K562 (cell line): Measurements from ENCODE around the gene YARS1. TPM values are rescaled to one million over a fixed set of nuclear protein-coding genes. Genes with fewer than 3 reads are reported as not detected.
"Not testable (repeated sequence)": the region's sequence is repeated elsewhere in the genome, so short reads cannot be mapped to it uniquely, and the experiment has no call there.

Experiments
- ATAC-seq: fragments of 200-7000 bp; cut with Tn5 transposase; 3 replicates; pipeline ENCODE4 v1.9.1; 2020; ENCODE audit warnings: moderate library complexity
- BruUV-seq: library from RNA; stranded (reverse); fragments of 400-500 nt; replicated peaks from 2 replicates; lab custom pipeline; 2021; lab: Mats Ljungman, UMichigan
- CTCF ChIA-PET: fragments of 300-600 bp; formaldehyde crosslinking; extraction: SDS; loops from one replicate; lab custom pipeline; 2021; ENCODE audit warnings: low intra/inter-chr PET ratio; lab: Yijun Ruan, JAX
- POLR2A ChIA-PET: fragments of 300-600, 350-650 bp; sonication (Branson Sonifier 250); formaldehyde crosslinking; extraction: SDS; loops from one replicate; lab custom pipeline; 2021; ENCODE audit warnings: antibody characterized with exemption, inconsistent platforms; lab: Yijun Ruan, JAX
- DNase-seq, 4 experiments: peaks; one replicate each; pipeline versions ENCODE4 v3.0.0 to v3.0.0-alpha.2; 2011 to 2018; ENCODE audit warnings: low spot score in 3 of 4, mixed read lengths in 3 of 4; ENCODE audit errors: extremely low read depth in 1 of 4
- FAIRE-seq: peaks from 2 replicates; lab custom pipeline; 2011; peaks lifted over from hg19 to GRCh38; lab: Jason Lieb, UNC
- H2AFZ ChIP-seq: 2 replicates; pipeline ENCODE4 v1.6.0; 2011; ENCODE audit warnings: low read depth, low read length, control low read depth, inconsistent platforms
- H3K27ac ChIP-seq: fragments of 200-600 bp; 3 replicates; pipeline ENCODE4 v1.8.0; 2011; ENCODE audit warnings: low read depth, mild to moderate bottlenecking, control low read depth, inconsistent platforms, low read length, moderate library complexity, mixed read lengths; ENCODE audit errors: extremely low read depth
- H3K27me3 ChIP-seq, 2 experiments: fragments of 300-600 bp in 1 of 2; 2 replicates in 1 of 2; 3 replicates in 1 of 2; pipeline versions ENCODE4 v1.6.0 to v1.8.0; 2011; ENCODE audit warnings: inconsistent platforms in 2 of 2, low read length in 2 of 2, mild to moderate bottlenecking in 1 of 2, mixed read lengths in 1 of 2, moderate library complexity in 1 of 2; ENCODE audit not compliant: control insufficient read depth in 2 of 2, insufficient read depth in 2 of 2
- H3K36me3 ChIP-seq: fragments of 300-600 bp; 3 replicates; pipeline ENCODE4 v1.8.0; 2011; ENCODE audit warnings: mild to moderate bottlenecking, low read length, inconsistent platforms; ENCODE audit not compliant: control insufficient read depth, insufficient read depth
- H3K4me1 ChIP-seq, 2 experiments: fragments of 200-600 bp in 1 of 2; replicated peaks in 1 of 2; 2 replicates in 1 of 2; 3 replicates in 1 of 2; pipeline versions ENCODE4 v1.5.1 to v1.8.0; 2011; ENCODE audit warnings: inconsistent platforms in 2 of 2, low read length in 2 of 2, mild to moderate bottlenecking in 1 of 2, mixed read lengths in 1 of 2, moderate library complexity in 1 of 2; ENCODE audit not compliant: control insufficient read depth in 2 of 2, insufficient read depth in 2 of 2
- H3K4me2 ChIP-seq: 2 replicates; pipeline ENCODE4 v1.6.1; 2011; ENCODE audit warnings: low read length, control low read depth, inconsistent platforms, mixed read lengths; ENCODE audit not compliant: insufficient read depth
- H3K4me3 ChIP-seq: fragments of 200-600 bp; sonication (generic), shearing (Covaris generic); 2 replicates; pipeline ENCODE4 v1.5.1; 2016; ENCODE audit warnings: control low read depth, inconsistent platforms
- H3K79me2 ChIP-seq: fragments of 200-600 bp; 3 replicates; pipeline ENCODE4 v1.8.0; 2011; ENCODE audit warnings: low read length, inconsistent platforms; ENCODE audit not compliant: control insufficient read depth, insufficient read depth
- H3K9ac ChIP-seq, 2 experiments: 2 replicates each; pipeline versions ENCODE4 v1.6.0 to v1.6.1; 2011; ENCODE audit warnings: low read depth in 2 of 2, low read length in 2 of 2, control low read depth in 1 of 2, inconsistent platforms in 1 of 2, mild to moderate bottlenecking in 1 of 2, mixed read lengths in 1 of 2; ENCODE audit not compliant: insufficient read depth in 1 of 2
- H3K9me1 ChIP-seq: one replicate; pipeline ENCODE4 v1.6.0; 2011; ENCODE audit warnings: inconsistent platforms, mild to moderate bottlenecking, low read length, moderate library complexity; ENCODE audit not compliant: control insufficient read depth, insufficient read depth
- H3K9me3 ChIP-seq: replicated peaks from 2 replicates; pipeline ENCODE4 v1.5.1; 2011; ENCODE audit warnings: low read depth, low read length, inconsistent platforms; ENCODE audit not compliant: control insufficient read depth, insufficient read depth
- H4K20me1 ChIP-seq: replicated peaks from 2 replicates; pipeline ENCODE4 v1.6.1; 2011; ENCODE audit warnings: low read length, inconsistent platforms, mixed read lengths; ENCODE audit not compliant: control insufficient read depth, insufficient read depth
- CBFA2T2 ChIP-seq: fragments of 450-650 bp; conservative IDR thresholded peaks from 2 replicates; pipeline ENCODE4 v1.6.1; 2017; ENCODE audit warnings: mild to moderate bottlenecking
- CREM ChIP-seq: IDR thresholded peaks from 2 replicates; pipeline ENCODE4 v1.6.1; 2014; ENCODE audit warnings: antibody characterized with exemption, low read depth
- ETV6 ChIP-seq, 3 experiments: fragments of 150-350 bp in 1 of 3; sonication (generic) in 1 of 3; formaldehyde crosslinking in 1 of 3; IDR thresholded peaks; 2 replicates each; pipeline versions ENCODE4 v1.6.1 to v1.8.0; 2014 to 2022; ENCODE audit warnings: borderline replicate concordance in 2 of 3, low read depth in 2 of 3, antibody characterized with exemption in 1 of 3, low read length in 1 of 3, mild to moderate bottlenecking in 1 of 3, missing genetic modification reagents in 1 of 3
- FOXP4 ChIP-seq: sonication (generic); formaldehyde crosslinking; IDR thresholded peaks from 2 replicates; pipeline ENCODE4 v1.8.0; 2022; ENCODE audit warnings: mild to moderate bottlenecking, missing genetic modification reagents, borderline replicate concordance
- HMG20A ChIP-seq: fragments of 450-650 bp; formaldehyde crosslinking; conservative IDR thresholded peaks from 2 replicates; pipeline ENCODE4 v1.4.0; 2020; ENCODE audit warnings: mild to moderate bottlenecking, mixed read lengths
- KAT8 ChIP-seq: fragments of 450-650 bp; IDR thresholded peaks from 2 replicates; pipeline ENCODE4 v1.6.1; 2016; ENCODE audit warnings: low read depth, mild to moderate bottlenecking
- SUPT5H ChIP-seq: fragments of 450-650 bp; IDR thresholded peaks from 2 replicates; pipeline ENCODE4 v1.6.1; 2016
- TOE1 ChIP-seq, 2 experiments: fragments of 450-650 bp in 1 of 2; sonication (generic) in 1 of 2; formaldehyde crosslinking in 1 of 2; IDR thresholded peaks; 2 replicates each; pipeline versions ENCODE4 v1.7.1 to v1.8.0; 2016 to 2022; ENCODE audit warnings: borderline replicate concordance in 2 of 2, mild to moderate bottlenecking in 2 of 2, antibody characterized with exemption in 1 of 2, inconsistent platforms in 1 of 2, low read depth in 1 of 2, missing genetic modification reagents in 1 of 2, moderate library complexity in 1 of 2
- UBTF ChIP-seq, 2 experiments: IDR thresholded peaks; 2 replicates each; pipeline ENCODE4 v1.6.1; 2012; ENCODE audit warnings: improper control_type of control experiment in 2 of 2, low read depth in 2 of 2, low read length in 2 of 2, borderline replicate concordance in 1 of 2
- WGBS: fragments of 100-300 bp; shearing (Covaris generic); methylation state at CpG from one replicate; pipeline ENCODE4 v1.1.6; 2016; ENCODE audit warnings: low coverage, mixed read lengths; ENCODE audit not compliant: insufficient coverage; ENCODE audit errors: missing lambda C conversion rate; 5-methylcytosine and 5-hydroxymethylcytosine counted together
- in situ Hi-C: fragments of 300-500 bp; cut with MboI; formaldehyde crosslinking; loops from 4 replicates; pipeline ENCODE4 v1.15.0; 2018; ENCODE audit warnings: inconsistent platforms, mixed read lengths
- intact Hi-C: fragments of 100-400 bp; cut with micrococcal nuclease; formaldehyde crosslinking; loops from 2 replicates; pipeline ENCODE4 v1.14.2; 2022
- polyA plus RNA-seq, 8 experiments: library from polyadenylated mRNA; depleted of rRNA in 4 of 8; stranded (reverse) in 5 of 8; unstranded in 3 of 8; fragments of >200 nt; fragmentation: Nextera tagmentation in 2 of 8; fragmentation: Illumina TruSeq in 1 of 8; extraction: Ambion mirVana in 2 of 8; extraction: Trizol in 1 of 8; gene quantifications; 2 replicates each; pipeline versions ENCODE4 v1.2.1 to v1.2.3, GENCODE V29; 2011 to 2014; ENCODE audit warnings: inconsistent platforms in 1 of 8, missing spikeins in 1 of 8
- total RNA-seq, 7 experiments: library from RNA; depleted of rRNA in 6 of 7; stranded (reverse); fragments of >200 nt in 6 of 7; fragmentation: Illumina TruSeq in 2 of 7; extraction: Trizol in 2 of 7; gene quantifications; 2 replicates each; pipeline versions ENCODE4 v1.2.1 to v1.2.3, GENCODE V29; 2011 to 2021; ENCODE audit warnings: low replicate concordance in 1 of 7

YARS1 gene
- total and polyA plus RNA-seq, 9 of the 15 experiments (the other 6 are each of a cell fraction or from before 2014, with no cell fraction given): 66.2 to 336 (median 201) TPM

- H2AFZ ChIP-seq, ATAC-seq, BruUV-seq, H3K9ac ChIP-seq, H3K9me3 ChIP-seq, intact Hi-C loops, in situ Hi-C loops, H3K27me3 ChIP-seq, H4K20me1 ChIP-seq, DNase-seq, H3K4me1 ChIP-seq, H3K27ac ChIP-seq, H3K9me1 ChIP-seq, H3K4me2 ChIP-seq, H3K4me3 ChIP-seq, FAIRE-seq: not testable (repeated sequence)
- 98% methylated on average over 4 of the region's 4 CpGs for WGBS
- CTCF ChIA-PET: interaction anchor here (0.6 kb wide), 1 partner anchor 110 kb away, joined by 3 read pairs; no protein-coding TSS in a partner anchor
- peaks cover 84% of the 10 kb centered on the region for H3K36me3 ChIP-seq
- POLR2A ChIA-PET: interaction anchor here (1.0 to 1.3 kb wide), 2 partner anchors 12 to 15 kb away, joined by 3 read pairs; no protein-coding TSS in a partner anchor
- H3K79me2 ChIP-seq: peaks cover 27% of the 10 kb centered on the region; the same call in 2 of the 3 replicates
Measured at GRCh38 chr1:32795763-32796162, 21.4 kb downstream of the YARS1 start.

- TF ChIP-seq UBTF (IDR thresholded peaks at IDR 0.05; ENCODE audit: borderline replicate concordance in 1 of 2, low read depth in 2 of 2, low read length in 2 of 2) (no peak), CBFA2T2 (no peak), SUPT5H (peak; percentile 8; the same call in 1 of the 2 replicates), CREM (no peak), HMG20A (CRISPR knock-in tag) (no peak), FOXP4 (CRISPR knock-in tag) (no peak), KAT8 (no peak), ETV6 (IDR thresholded peaks at IDR 0.05; ENCODE audit: borderline replicate concordance in 1 of 2, low read depth in 2 of 2, low read length in 1 of 2) (no peak), ETV6 (CRISPR knock-in tag; IDR thresholded peaks at IDR 0.05; ENCODE audit: borderline replicate concordance) (no peak), TOE1 (IDR thresholded peaks at IDR 0.05; ENCODE audit: borderline replicate concordance) (no peak), TOE1 (CRISPR knock-in tag; IDR thresholded peaks at IDR 0.05; ENCODE audit: borderline replicate concordance, low read depth) (no peak)
- TF ChIP-seq, all 486 proteins: peak for 1
- no peaks in the 10 kb centered on the region for H3K9me3 ChIP-seq
- no peak overlapping the region for H3K9ac ChIP-seq
- WGBS: 100% methylated on average over 1 of the region's 1 CpG
- H3K4me3 ChIP-seq: no peak overlapping the region
- peaks cover 80% of the 10 kb centered on the region for H3K36me3 ChIP-seq
- POLR2A ChIA-PET: interaction anchor here (0.6 to 2.1 kb wide), 7 partner anchors 8 to 90 kb away, joined by 3 to 12 read pairs (median 4); no protein-coding TSS in a partner anchor
- peaks cover 17% of the 10 kb centered on the region; the same call in 2 of the 3 replicates for H3K79me2 ChIP-seq
- ATAC-seq: no peak
- CTCF ChIA-PET: no interaction called here
- no peaks in the 10 kb centered on the region for H3K27me3 ChIP-seq
- no peaks in the 10 kb centered on the region for H3K9me1 ChIP-seq
- FAIRE-seq: no peak
- no peak overlapping the region for H3K4me2 ChIP-seq
- no peak for DNase-seq
- H3K4me1 ChIP-seq: no peaks in the 10 kb centered on the region
- H2AFZ ChIP-seq: no peak overlapping the region
- BruUV-seq: no TSS peak
- in situ Hi-C loops: no loop called here
- intact Hi-C loops: no loop called here
- H3K27ac ChIP-seq: no peak overlapping the region
- no peaks in the 10 kb centered on the region for H4K20me1 ChIP-seq
Measured at GRCh38 chr1:32791881-32792280, 25.3 kb downstream of the YARS1 start.
